Measurements from ENCODE around the gene DSCAML1.
A peak's percentile ranks its signal among the peaks of the same experiment; 100 is the strongest.

DSCAML1 gene

DNA sequence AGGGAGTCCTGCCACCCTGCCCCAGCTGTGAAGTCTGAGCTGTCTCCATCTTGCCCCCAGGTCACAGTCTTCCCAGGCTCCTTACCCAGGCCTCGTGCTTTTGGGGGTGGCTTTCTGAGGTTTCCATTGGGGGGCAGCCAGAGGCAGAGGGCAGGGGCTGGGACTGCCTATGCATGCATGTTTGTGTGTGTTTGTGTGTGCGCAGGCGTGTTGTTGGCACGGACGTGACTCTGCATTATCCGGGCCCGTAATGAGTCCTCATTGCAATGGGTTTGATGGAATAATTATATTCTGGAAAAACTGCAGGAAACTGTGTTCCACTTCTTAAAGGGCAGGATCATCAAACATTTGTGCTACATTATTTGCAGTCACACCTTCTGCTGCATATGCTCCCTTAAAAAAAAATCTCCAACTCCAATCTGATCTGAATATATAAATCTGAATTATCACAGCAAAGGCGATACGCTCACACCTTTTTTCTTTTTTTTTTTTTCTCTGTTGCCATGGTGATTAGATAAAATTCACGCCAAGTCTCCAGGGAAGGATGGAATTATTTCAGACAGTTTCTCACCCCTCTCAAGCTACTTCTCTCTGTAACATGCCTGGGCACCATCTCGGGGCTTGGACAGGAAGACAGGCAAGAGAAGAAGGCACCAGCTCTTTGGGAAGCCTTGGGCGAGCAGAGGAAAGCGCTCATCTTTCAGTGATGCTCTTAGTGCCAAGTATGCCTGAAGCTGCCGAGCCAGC, 45.9 kb downstream of the DSCAML1 start:
- DNase-seq = no peak

DNA sequence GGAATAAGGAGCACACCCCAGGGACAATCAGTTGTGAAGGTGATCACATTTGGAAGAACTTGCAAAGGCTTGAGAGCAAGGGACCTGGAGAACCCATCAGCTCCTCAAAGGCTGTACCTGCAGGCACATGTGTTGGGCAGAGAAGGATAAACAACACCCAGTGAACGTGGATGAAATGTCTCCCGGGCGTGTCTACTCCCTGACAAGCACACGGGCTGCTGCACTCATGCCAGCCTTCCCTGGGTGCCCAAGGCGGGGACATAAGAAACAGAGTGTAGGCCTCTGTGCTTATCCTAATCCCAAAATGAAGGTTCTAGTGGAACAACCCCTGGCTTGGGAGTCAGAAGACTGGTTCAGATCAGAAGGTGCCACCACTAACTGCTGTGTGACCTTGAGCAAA, 46.7 kb downstream of the DSCAML1 start:
- no peak for DNase-seq

GRCh38 chr11:117749541-117749910, 47.5 kb downstream of the DSCAML1 start:
- no peak for DNase-seq

DNA sequence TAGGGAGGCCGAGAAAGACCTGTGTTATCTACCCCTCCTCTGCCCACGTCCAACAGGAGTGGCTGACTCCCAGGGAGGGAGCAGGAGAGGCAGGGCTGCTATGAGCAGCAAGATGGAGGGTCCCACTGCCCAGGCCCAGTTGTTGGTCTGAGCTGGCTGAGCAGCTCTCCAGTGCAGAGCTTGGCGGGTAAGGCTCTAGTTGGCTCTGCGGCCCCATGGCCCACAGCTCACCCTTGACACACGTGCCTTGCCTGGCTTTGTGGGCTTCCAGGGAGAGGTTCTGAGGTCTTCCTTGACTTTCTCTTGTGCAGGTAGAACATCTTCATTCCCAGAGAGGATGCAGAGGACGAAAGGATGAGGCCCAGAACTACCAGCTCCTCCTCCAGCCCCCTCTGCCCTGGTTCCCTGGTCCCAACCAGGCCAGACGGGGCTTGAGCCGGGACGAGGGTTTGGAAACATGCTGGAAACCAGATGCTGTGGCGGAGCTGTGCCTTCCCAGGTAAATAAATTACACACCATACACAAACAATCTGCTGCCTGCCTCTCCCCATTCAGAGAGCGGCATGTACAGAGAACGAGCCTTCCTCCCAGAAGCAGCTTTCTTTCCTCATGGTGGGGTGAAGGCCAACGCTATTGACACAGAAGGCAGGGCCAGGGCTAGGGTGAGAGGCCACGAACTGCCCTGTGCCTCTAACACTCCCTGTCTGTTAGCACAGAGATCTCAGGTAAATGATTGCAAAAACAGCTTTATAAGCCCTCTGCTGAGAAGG, 48.1 kb downstream of the DSCAML1 start:
- no peak for DNase-seq

DNA sequence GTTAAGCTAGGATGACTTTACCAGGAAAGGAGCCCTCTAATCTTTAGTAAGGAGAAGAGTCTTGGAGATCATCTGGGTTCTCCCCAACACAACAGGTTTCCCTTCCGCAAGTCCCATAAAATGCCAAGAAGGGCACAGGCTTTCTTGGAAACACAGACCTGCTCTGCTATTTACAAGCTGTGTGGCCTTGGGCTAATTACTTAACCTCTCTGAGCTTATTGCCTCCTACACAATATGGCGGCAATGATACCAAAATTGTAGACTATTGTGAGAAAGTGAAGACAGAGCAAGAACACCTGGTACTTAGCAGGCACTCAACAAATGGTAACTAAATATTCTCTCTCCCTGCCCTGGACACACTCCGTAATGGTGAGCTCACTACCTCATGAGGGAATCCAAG, 49.1 kb downstream of the DSCAML1 start:
- DNase-seq = no peak

- no peak for DNase-seq
Observed at GRCh38 chr11:117745346-117745745, 51.7 kb downstream of the DSCAML1 start.

- no peak for DNase-seq
Observed at GRCh38 chr11:117744471-117745150, 52.4 kb downstream of the DSCAML1 start.

DNA sequence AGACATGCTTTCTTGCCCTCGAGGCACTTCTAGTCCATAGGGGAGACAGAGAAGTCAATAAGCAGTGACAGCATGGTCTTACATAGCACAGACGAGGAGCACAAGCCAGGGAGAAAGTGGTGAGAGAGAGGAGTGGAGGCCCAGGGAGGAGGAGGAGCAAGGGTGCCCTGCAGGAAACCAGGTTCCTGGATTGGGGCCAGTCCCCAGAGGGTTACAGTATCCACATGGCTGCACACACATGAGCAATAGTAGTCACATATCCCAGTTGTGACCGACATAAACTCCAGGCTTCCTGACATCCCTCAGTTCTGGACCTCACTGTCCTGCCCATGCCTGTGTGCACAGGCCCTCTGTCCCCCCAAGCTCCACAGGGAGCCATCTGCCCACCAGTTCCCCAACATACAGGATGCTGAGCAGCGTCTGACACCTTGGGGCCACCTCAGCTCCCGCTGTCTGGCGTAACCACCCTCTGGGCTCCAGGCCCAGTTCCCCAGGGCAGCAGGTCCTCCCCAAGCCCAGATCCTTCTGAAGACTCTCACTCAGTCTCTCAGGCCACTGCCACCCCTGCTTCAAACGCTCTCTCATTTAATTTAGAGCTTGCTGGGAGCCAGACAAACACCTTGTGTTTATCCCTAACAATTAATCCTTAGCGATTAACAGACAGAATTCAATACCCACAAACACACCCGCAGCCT, 53.7 kb downstream of the DSCAML1 start:
- peak in 1 of 2 experiments; percentile 74 for DNase-seq

DNA sequence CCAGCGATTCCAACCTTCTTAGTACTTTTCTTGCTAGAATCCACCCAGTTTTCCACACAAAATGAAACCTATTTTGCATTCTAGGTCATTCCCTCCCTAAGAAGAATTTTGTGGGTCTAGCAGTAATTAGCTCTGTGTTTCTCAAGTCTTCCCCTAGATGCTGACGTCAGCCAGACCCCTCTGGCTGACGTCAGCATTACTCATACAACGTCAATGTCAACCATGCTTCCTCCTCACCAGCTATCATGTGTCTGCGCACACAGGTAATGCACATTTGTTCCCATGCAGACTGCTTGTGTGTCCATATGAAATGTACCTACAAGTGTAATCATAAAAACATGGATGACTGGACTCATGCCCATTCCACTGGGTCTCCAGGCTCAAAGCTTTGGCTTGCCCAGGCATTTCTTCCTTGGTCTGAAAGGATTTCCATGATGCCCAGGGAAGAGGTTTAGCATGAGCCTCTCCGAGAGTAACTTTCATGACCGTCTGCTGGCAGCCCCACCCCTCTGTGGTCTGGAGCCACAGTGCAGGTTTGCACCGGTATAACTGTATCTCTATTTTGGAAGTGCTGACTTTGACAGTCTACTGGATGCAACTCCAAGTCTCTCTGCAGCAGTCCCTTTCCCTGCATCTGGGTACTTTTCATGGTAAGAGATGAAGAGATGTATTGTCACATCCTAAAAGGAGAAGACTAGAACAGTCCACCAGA, 58.6 kb downstream of the DSCAML1 start:
- no peak for DNase-seq

GRCh38 chr11:117735350-117735977, 61.6 kb downstream of the DSCAML1 start:
- peak; percentile 81 to 96 for DNase-seq

DNA sequence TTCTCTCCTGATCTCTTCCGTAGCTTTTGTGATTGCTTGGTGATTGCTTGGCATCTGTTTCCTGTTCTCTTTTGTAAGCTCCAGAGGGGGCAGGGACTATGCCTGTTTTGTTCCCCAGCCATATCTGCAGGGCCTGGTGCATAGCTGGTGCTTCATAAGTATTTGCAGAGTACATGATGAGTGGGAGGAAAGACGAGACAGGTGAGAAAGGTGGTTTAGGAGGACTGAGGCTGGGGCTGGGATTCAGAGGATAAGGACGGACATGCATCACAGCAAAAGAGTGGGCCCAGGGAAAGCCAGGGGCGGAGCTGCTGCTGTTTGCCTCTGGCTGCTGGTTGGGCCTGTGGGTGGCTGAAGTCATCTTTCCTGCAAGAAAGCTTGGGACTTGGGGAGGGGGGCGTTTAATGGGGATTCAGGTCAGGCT, 62.4 kb downstream of the DSCAML1 start:
- DNase-seq = peak in 1 of 2 experiments; percentile 53

GRCh38 chr11:117733316-117733715, 63.7 kb downstream of the DSCAML1 start:
- DNase-seq = no peak

DNA sequence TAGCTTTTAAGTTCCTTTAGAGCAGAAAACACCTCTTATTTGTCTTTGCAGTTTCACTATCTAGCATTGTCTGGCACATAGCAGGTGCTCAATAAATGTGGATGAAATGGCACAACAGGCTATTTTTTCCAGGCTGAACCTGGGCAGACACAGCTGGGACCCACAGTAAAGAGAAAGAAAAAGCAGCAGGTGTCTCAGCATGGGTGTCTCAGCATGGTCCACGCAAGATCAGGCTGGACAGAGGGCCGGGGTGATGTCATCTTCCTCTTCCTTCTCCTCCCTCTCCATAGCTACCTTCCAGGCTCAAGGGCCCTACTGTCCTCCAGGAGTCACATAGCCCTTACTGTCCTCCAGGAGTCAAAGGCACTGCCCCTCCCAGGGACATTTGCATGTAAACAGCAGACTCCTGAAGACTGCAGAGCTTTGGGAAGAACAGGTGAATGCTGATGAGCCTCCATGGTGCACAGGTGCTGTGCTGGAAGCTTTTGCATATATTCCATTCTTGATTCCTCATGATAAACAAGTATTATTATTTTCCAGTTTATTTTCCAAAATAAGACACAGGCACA, 65.2 kb downstream of the DSCAML1 start:
- peak; percentile 99 for DNase-seq

DNA sequence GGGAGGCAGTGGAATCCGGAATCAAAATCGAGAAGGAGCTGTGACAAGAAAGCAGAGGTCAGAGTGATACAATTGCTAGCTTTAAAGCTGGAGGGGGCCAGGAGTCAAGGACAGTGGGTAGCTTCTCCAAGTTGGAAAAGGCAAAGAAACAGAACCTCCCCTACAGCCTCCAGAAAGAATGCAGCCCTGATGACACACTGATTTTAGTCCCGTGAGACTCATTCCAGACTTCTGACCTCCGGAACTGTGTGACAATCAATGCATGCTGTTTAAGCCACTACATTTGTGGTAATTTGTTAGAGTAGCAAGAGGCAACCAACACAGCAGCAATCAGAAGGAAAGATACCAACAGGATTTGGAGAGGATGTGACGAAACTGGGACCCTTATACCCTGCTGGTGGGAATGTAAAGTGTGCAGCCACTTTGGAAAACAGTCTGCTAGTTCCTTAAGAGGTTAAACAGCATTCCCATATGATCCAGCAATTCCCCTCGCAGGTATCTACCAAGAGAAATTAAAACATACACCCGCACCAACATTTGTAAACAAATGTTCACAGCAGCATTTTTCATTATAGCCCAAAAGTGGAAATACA, 66.7 kb downstream of the DSCAML1 start:
- DNase-seq = no peak

DNA sequence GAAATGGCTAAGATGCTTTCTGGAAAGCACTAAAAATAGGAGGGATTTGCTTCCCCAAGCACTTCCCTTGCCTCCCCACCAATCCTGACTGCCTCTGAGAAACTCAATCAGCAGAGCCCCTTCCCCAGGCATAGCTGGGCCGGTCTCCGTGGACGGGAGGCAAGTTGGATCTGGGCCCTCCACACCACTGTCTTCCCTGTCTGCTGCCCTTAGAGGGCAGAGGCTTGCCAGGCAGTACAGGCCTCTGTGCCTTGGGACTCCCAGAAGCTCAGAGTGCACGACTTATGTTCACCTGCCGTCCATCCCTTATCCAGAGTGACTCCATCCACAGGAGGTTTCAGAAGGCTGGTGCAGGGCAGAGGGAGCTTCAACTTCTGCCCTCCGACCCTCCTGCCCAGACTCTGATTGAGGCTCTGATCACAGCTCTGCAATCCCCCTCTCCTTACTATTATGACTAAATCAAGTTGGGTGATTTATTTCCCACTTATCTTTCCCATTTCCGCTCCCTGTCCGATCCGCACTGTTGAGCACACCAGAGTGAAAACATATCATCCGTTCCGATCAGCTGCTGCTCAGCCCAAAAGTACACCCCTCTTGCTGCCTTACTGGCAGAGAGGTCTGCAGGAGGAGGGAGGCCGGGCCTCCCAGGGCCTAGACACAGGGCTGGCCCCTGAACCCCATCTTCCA, 71.8 kb downstream of the DSCAML1 start:
- peak in 1 of 2 experiments; percentile 56 for DNase-seq

- DNase-seq = no peak
Observed at GRCh38 chr11:117724621-117725020, 72.4 kb downstream of the DSCAML1 start.

DNA sequence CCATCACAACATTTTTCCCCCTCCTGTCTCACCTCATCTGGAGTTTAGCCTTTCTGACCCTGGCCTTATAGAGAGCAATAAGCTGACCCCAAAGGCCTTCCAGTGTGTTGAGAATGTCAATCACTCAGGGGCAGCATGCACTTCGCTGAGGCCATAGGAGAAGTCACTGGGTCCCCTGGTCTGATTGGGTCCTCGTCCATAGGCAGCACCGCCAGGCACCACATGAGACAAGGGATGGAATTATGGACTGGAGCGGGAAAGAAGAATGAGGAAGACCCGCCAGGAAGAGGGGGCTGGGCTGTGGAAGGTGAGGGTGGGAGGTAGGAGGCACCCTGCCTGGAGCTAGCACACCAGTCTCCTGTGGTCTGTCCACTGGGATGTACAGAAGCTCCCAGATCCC, 72.9 kb downstream of the DSCAML1 start:
- peak; percentile 72 to 83 for DNase-seq

DNA sequence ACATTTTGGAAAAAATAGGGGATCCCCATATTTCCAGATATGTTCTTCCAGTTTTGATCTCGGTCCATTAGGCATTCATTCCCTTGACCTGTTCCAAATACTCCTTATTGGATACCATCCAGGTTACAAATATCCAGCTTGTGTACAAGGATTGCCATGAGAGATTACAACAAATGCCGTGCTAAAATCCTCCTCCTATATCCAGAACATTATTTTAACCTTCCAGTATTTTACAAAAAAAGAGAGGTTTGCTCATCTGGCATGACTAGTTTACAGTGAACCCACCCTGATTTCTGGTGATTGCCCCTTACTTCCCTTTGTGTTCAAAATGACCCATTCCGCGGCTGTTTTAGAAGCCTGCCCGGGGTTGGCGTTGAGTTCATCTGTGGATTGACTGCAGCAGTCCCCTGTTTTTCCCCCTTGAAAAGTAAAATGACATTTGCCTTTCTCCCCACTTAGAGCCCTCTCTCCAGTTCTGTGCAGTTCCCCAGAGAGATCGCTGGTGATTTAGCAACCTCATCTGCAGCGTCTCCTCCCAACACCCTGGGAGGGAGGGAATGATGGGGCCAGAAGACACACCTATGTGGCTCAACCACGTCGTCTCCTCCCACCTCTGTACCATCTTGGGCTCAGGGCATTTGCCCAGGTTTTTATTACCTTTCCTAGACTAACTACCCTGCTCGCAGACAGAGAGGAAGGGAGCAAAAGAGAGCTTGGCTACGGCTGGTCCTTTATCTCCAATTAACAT, 73.6 kb downstream of the DSCAML1 start:
- DNase-seq = peak; percentile 87 to 93

DNA sequence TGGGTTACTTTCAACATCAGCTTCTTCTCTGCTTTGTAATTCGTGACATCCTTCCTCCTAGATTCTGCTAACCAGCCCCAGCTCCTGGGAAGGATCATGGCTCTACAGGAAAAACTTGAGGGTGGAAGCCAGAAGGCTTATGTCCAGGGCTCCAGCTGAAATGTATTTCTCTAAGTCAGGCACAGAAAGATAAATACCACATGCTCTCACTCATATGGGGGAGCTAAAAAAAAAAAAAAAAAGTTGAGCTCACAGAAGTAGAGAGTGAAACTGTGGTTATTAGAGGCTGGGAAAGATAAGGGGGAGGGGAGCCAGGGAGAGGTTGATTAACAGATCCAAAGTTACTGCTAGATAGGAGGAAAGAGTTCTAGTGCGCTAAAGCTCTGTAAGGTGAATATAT, 74.9 kb downstream of the DSCAML1 start:
- no peak for DNase-seq

- DNase-seq = peak in 1 of 2 experiments; percentile 60
Observed at GRCh38 chr11:117720061-117720511, 76.9 kb downstream of the DSCAML1 start.
